ENCODE results near the gene EGF.

The EGF gene

GRCh38 chr4:110042545-110043517 is 130.1 kb downstream of the EGF start:
- DNase-seq: no peak

GRCh38 chr4:110046588-110047049 is 133.9 kb downstream of the EGF start:
- no peak for DNase-seq

GRCh38 chr4:110049951-110050925 is 137.6 kb downstream of the EGF start:
- DNase-seq: peak; percentile 28

GRCh38 chr4:110055158-110055768 is 142.6 kb downstream of the EGF start:
- DNase-seq: no peak

GRCh38 chr4:110058677-110059076 is 146.0 kb downstream of the EGF start:
- no peak for DNase-seq

GRCh38 chr4:110059556-110060191 is 147.0 kb downstream of the EGF start:
- DNase-seq: peak; percentile 51

GRCh38 chr4:110061076-110061475 is 148.4 kb downstream of the EGF start:
- no peak for DNase-seq
